ENCODE data around the gene GET3. TPM values are rescaled to one million over a fixed set of nuclear protein-coding genes. Genes with fewer than 3 reads are reported as not detected.

GET3 gene
- total and polyA plus RNA-seq, 2 donors (not counting 1 experiment from before 2014, with no cell fraction given): 37.2 to 61.7 TPM

GRCh38 chr19:12752056-12752781, 14.9 kb downstream of the GET3 start:
- DNase-seq: no peak
- ATAC-seq (ENCODE audit: low read depth): no peak
- Mint-ChIP-seq H3K4me1 (peaks cover 4% of the 10 kb centered on the region), H3K4me3 (no peak overlapping the region), H3K9me3 (ENCODE audit: insufficient read depth) (peaks cover 4% of the 10 kb centered on the region), H3K27ac (no peak overlapping the region), H3K27me3 (peaks cover 33% of the 10 kb centered on the region)
- Histone ChIP-seq H3K27me3 (replicated peaks in 1 of 4; ENCODE audit: control extremely low read depth in 1 of 4, control insufficient read depth in 3 of 4, insufficient read depth in 4 of 4, low read length in 3 of 4) (peaks cover 0 to 29% (median 4%) of the 10 kb centered on the region in 4 experiments), H3K9ac (ENCODE audit: low read length) (no peak overlapping the region), H3K36me3 (replicated peaks in 1 of 2; ENCODE audit: control extremely low read depth in 1 of 2, control insufficient read depth in 1 of 2, extremely low read depth in 1 of 2, insufficient read depth in 2 of 2, low read length in 1 of 2) (peaks cover 0 to 11% of the 10 kb centered on the region in 2 experiments), H4K20me1 (ENCODE audit: control insufficient read depth, insufficient read depth, low read length, poor library complexity, severe bottlenecking) (no peaks in the 10 kb centered on the region), H3K4me2 (replicated peaks; ENCODE audit: low read depth, low read length, poor library complexity, severe bottlenecking) (no peak overlapping the region), H3K9me3 (ENCODE audit: control extremely low read depth in 1 of 3, control insufficient read depth in 2 of 3, insufficient read depth in 1 of 3, low read length in 2 of 3) (peaks cover 0 to 12% (median 5%) of the 10 kb centered on the region in 3 donors), H3K27ac (ENCODE audit: low read length in 2 of 2) (no peak overlapping the region), H3K79me2 (ENCODE audit: control insufficient read depth, insufficient read depth, low read length) (no peaks in the 10 kb centered on the region), H3K4me3 (ENCODE audit: control extremely low read depth in 1 of 5, extremely low read depth in 1 of 5, insufficient read depth in 1 of 5, low read depth in 2 of 5, low read length in 4 of 5) (no peak overlapping the region), H2AFZ (ENCODE audit: insufficient read depth, low read depth, low read length, poor library complexity, severe bottlenecking) (no peak overlapping the region), H3K4me1 (ENCODE audit: control insufficient read depth in 2 of 2, insufficient read depth in 2 of 2, low read length in 2 of 2) (peaks cover 5 to 7% of the 10 kb centered on the region in 2 donors)
- intact Hi-C loops (cut with micrococcal nuclease): no loop called here
- 81% methylated on average over 12 of the region's 23 CpGs for whole genome bisulfite sequencing (ENCODE audit: insufficient coverage)
- POLR2A ChIA-PET: no interaction called here
- TF ChIP-seq CTCF (IDR thresholded peaks at IDR 0.05) (no peak), EZH2 (IDR thresholded peaks at IDR 0.05; ENCODE audit: borderline replicate concordance, insufficient read depth, low read depth, low read length, poor library complexity, severe bottlenecking) (no peak)
- CTCF ChIA-PET: interaction anchor here (0.6 to 21.3 kb wide), 4 partner anchors 10 to 96 kb away, joined by 3 to 353 read pairs (median 9); no protein-coding TSS in a partner anchor
